ENCODE results near the gene TRPC6. TPM values are rescaled to one million over a fixed set of nuclear protein-coding genes. Genes with fewer than 3 reads are reported as not detected.

The TRPC6 gene
- total RNA-seq, 2 experiments from 2014 or later = not detected

DNA sequence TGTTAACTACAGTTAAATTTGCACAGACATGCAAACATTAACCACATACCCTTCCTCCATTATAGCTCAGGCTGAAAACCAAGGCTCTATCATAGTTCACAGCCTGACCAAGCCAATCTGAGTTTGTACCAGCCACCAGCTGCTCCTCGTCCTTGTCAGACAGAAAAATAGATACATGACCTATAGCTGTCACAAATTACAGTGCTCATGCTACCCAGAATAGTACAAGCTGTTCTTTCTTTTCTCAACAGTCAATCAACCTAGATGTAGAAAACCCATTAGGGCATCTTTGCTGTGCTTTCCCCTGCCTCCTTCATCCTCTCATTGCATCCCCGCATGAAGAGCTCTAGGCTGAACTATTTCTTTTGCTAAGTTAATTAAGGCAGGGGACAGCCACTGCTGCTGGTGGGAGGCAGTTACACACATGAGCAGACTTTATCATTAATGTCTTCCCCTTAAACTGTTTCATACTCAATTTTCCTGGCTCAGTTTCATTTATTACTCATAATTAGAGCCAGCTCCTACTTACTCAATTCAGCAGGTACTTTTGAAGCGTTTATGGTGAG, 148.3 kb downstream of the TRPC6 start:
- TF ChIP-seq, protein P1, sequence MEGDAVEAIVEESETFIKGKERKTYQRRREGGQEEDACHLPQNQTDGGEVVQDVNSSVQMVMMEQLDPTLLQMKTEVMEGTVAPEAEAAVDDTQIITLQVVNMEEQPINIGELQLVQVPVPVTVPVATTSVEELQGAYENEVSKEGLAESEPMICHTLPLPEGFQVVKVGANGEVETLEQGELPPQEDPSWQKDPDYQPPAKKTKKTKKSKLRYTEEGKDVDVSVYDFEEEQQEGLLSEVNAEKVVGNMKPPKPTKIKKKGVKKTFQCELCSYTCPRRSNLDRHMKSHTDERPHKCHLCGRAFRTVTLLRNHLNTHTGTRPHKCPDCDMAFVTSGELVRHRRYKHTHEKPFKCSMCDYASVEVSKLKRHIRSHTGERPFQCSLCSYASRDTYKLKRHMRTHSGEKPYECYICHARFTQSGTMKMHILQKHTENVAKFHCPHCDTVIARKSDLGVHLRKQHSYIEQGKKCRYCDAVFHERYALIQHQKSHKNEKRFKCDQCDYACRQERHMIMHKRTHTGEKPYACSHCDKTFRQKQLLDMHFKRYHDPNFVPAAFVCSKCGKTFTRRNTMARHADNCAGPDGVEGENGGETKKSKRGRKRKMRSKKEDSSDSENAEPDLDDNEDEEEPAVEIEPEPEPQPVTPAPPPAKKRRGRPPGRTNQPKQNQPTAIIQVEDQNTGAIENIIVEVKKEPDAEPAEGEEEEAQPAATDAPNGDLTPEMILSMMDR (IDR thresholded peaks at IDR 0.05) = no peak
- intact Hi-C loops (cut with DNase I, micrococcal nuclease) = no loop called here
- ATAC-seq (ENCODE audit: poor library complexity) (no peak), DNase-seq (no peak)
- H3K4me3 ChIP-seq (ENCODE audit: low read length) = no peak overlapping the region
- Mint-ChIP-seq H3K27me3 (no peaks in the 10 kb centered on the region), H3K36me3 (ENCODE audit: low read depth) (no peaks in the 10 kb centered on the region), H3K27ac (no peak overlapping the region), H3K9me3 (peaks cover 11% of the 10 kb centered on the region), H3K4me3 (no peak overlapping the region), H3K4me1 (ENCODE audit: low read depth) (no peaks in the 10 kb centered on the region)
- no peaks in the 10 kb centered on the region for H3K27me3 ChIP-seq (ENCODE audit: control insufficient read depth in 1 of 2, insufficient read depth in 2 of 2, low read length in 2 of 2)
- ChIA-PET POLR2A (no interaction called here), CTCF (no interaction called here)
- H3K27ac ChIP-seq (ENCODE audit: low read depth in 1 of 2, low read length in 2 of 2) = no peak overlapping the region
- peaks cover 0 to 13% of the 10 kb centered on the region in 2 experiments for H3K9me3 ChIP-seq (ENCODE audit: control insufficient read depth in 1 of 2, insufficient read depth in 1 of 2, low read length in 2 of 2)
- H3K36me3 ChIP-seq (ENCODE audit: insufficient read depth, low read length) = no peaks in the 10 kb centered on the region
- no peaks in the 10 kb centered on the region for H3K4me1 ChIP-seq (ENCODE audit: insufficient read depth, low read length)

DNA sequence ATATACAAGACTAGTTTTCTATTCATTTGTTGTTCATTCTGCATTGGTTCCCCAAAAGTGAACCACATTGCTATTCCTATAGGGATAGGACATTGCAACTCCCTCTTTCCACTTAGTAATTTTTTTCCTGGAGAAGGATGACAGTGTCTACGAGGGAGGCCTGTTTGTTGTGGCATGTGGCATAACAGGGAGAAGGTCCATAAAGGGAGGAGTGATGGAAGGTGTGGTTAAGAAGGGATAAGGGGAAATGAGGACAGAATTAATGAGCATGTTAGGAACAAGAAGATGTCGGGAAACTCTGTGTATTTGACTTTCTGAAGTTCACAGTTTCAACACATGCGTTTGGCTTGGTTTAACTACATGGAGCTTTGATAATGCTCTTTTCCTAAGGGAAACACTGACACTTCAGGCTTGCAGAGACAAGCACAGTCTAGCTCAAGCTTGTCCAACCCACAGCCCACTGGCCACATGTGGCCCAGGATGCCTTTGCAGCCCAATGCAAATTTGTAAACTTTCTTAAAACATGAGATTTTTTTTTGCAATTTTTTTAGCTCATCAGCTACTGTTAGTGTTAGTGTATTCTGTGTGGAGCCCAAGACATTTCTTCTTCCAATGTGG, 149.7 kb downstream of the TRPC6 start:
- no peaks in the 10 kb centered on the region for H3K27me3 Mint-ChIP-seq
- CTCF ChIA-PET = no interaction called here

DNA sequence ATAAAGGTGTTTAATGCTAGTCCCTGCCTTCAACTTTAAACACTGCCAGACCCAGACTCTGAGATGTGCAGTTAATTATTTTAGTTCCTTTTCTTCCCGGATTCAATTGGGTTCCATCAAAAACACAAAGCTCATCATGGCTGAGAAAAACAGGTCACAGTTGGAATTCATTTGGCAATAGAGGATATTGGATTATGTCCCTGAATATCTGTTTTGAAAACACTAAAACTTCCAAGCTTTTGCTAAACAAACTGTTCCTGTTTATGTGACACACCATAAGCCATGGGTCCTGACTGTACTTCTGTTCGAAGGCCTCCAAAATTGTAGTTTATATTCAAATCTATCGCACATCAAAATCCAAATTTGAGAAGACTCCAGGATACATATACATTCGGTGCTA, 150.7 kb downstream of the TRPC6 start:
- Mint-ChIP-seq H3K4me3 (no peak overlapping the region), H3K4me1 (ENCODE audit: low read depth) (no peaks in the 10 kb centered on the region), H3K27ac (no peak overlapping the region), H3K36me3 (ENCODE audit: low read depth) (no peaks in the 10 kb centered on the region), H3K9me3 (peaks cover 16% of the 10 kb centered on the region), H3K27me3 (no peaks in the 10 kb centered on the region)
- H3K27ac ChIP-seq (ENCODE audit: low read depth in 1 of 2, low read length in 2 of 2) = no peak overlapping the region
- intact Hi-C loops (cut with DNase I, micrococcal nuclease) = no loop called here
- DNase-seq (no peak), ATAC-seq (ENCODE audit: poor library complexity) (no peak)
- ChIA-PET POLR2A (no interaction called here), CTCF (no interaction called here)
- no peak overlapping the region for H3K4me3 ChIP-seq (ENCODE audit: low read length)
- no peaks in the 10 kb centered on the region for H3K4me1 ChIP-seq (ENCODE audit: insufficient read depth, low read length)
- TF ChIP-seq, protein P1 (IDR thresholded peaks at IDR 0.05) = no peak
- peaks cover 9 to 17% of the 10 kb centered on the region in 2 experiments for H3K9me3 ChIP-seq (ENCODE audit: control insufficient read depth in 1 of 2, insufficient read depth in 1 of 2, low read length in 2 of 2)
- no peaks in the 10 kb centered on the region for H3K36me3 ChIP-seq (ENCODE audit: insufficient read depth, low read length)
- H3K27me3 ChIP-seq (ENCODE audit: control insufficient read depth in 1 of 2, insufficient read depth in 2 of 2, low read length in 2 of 2) = no peaks in the 10 kb centered on the region

More for the DNA sequence above, 149.7 kb downstream of the TRPC6 start:
- peaks cover 7 to 8% of the 10 kb centered on the region in 2 experiments for H3K9me3 ChIP-seq (ENCODE audit: control insufficient read depth in 1 of 2, insufficient read depth in 1 of 2, low read length in 2 of 2)
- Mint-ChIP-seq H3K4me3 (no peak overlapping the region), H3K27ac (no peak overlapping the region), H3K4me1 (ENCODE audit: low read depth) (no peaks in the 10 kb centered on the region), H3K36me3 (ENCODE audit: low read depth) (no peaks in the 10 kb centered on the region), H3K9me3 (peaks cover 8% of the 10 kb centered on the region)
- ATAC-seq (ENCODE audit: poor library complexity) (no peak), DNase-seq (no peak)
- TF ChIP-seq, protein P1 (IDR thresholded peaks at IDR 0.05) = no peak
- intact Hi-C loops (cut with DNase I, micrococcal nuclease) = no loop called here
- no peaks in the 10 kb centered on the region for H3K36me3 ChIP-seq (ENCODE audit: insufficient read depth, low read length)
- no peaks in the 10 kb centered on the region for H3K27me3 ChIP-seq (ENCODE audit: control insufficient read depth in 1 of 2, insufficient read depth in 2 of 2, low read length in 2 of 2)
- no peaks in the 10 kb centered on the region for H3K4me1 ChIP-seq (ENCODE audit: insufficient read depth, low read length)
- H3K4me3 ChIP-seq (ENCODE audit: low read length) = no peak overlapping the region
- H3K27ac ChIP-seq (ENCODE audit: low read depth in 1 of 2, low read length in 2 of 2) = no peak overlapping the region
- POLR2A ChIA-PET = no interaction called here
